MM.1S (cell line): ENCODE measurements around the gene TEX2.
"Not testable (repeated sequence)": the region's sequence is repeated elsewhere in the genome, so short reads cannot be mapped to it uniquely, and the experiment has no call there.

Experiments
- EZH2phosphoT487 ChIP-seq: fragments of 300-600 bp; sonication (generic); IDR thresholded peaks from 2 replicates; pipeline ENCODE4 v1.6.1; 2018; ENCODE audit warnings: antibody characterized with exemption, low read length
- TF ChIP-seq, protein P1 (sequence below): fragments of 300-600 bp; sonication (generic); IDR thresholded peaks from 2 replicates; pipeline ENCODE4 v1.5.1; 2016; ENCODE audit warnings: antibody characterized with exemption, low read length, mixed read lengths

DNA sequence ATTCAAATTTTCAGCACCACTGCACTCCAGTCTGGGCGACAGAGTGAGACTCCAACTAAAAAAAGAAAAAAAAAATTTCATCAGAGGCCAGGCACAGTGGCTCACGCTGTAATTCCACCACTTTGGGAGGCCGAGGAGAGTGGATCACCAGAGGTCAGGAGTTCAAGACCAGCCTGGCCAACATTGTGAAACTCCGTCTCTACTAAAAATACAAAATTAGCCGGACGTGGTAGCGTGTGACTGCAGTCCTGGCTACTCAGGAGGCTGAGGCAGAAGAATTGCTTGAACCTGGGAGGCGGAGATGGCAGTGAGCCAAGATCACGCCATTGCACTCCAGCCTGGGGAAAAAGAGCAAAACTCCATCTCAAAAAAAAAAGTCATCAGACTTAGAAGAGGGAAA, 77.5 kb downstream of the TEX2 start:
- TF ChIP-seq, protein P1, sequence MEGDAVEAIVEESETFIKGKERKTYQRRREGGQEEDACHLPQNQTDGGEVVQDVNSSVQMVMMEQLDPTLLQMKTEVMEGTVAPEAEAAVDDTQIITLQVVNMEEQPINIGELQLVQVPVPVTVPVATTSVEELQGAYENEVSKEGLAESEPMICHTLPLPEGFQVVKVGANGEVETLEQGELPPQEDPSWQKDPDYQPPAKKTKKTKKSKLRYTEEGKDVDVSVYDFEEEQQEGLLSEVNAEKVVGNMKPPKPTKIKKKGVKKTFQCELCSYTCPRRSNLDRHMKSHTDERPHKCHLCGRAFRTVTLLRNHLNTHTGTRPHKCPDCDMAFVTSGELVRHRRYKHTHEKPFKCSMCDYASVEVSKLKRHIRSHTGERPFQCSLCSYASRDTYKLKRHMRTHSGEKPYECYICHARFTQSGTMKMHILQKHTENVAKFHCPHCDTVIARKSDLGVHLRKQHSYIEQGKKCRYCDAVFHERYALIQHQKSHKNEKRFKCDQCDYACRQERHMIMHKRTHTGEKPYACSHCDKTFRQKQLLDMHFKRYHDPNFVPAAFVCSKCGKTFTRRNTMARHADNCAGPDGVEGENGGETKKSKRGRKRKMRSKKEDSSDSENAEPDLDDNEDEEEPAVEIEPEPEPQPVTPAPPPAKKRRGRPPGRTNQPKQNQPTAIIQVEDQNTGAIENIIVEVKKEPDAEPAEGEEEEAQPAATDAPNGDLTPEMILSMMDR, result not testable (repeated sequence)
- TF ChIP-seq EZH2phosphoT487, result not testable (repeated sequence)
